Stimulated activated CD4-positive, alpha-beta T cell treated with anti-CD3 and anti-CD28 coated beads, Interleukin-4, amount 100 ng/mL, for 4 hours (primary cell): ENCODE results near the gene RAD54L.
A peak's percentile ranks its signal among the peaks of the same experiment; 100 is the strongest.
"Not testable (repeated sequence)": the region's sequence is repeated elsewhere in the genome, so short reads cannot be mapped to it uniquely, and the experiment has no call there.

ENCODE experiments used
- DNase-seq, 2 experiments: peaks; one replicate each; pipeline ENCODE4 v3.0.0-alpha.2; 2020

The RAD54L gene

DNA sequence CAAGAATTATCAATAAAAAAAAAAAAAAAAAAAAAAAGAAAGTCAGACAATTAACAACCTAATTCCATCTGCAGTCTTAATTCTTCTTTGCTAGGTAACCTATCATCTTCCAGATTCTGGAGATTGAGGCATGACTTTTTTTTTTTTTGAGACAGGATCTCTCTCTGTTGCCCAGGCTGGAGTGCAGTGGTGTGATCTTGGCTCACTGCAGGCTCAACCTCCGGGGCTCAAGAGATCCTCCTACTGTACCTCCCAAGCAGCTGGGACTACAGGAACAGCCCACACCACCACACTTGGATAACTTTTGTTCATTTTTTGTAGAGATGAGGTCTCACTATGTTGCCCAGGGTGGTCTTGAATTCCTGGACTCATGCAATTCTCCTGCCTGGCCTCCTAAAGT is 4.6 kb upstream of the RAD54L start:
- DNase-seq, result no peak

DNA sequence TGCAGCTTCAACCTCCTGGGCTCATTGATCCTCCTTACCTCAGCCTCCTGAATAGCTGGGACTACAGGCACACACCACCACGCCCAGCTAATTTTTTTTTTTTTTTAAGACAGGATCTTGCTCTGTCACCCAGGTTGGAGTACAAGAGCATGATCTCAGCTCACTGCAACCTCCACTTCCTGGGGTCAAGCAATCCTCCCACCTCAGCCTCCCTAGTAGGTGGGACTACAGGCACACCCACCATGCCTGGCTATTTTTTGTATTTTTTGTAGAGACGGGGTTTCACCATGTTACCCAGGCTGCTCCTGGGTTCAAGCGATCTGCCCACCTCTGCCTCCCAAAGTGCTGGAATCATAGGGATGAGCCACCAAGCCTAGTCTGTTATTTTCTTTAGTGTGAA is 3.7 kb upstream of the RAD54L start:
- DNase-seq, result not testable (repeated sequence)

DNA sequence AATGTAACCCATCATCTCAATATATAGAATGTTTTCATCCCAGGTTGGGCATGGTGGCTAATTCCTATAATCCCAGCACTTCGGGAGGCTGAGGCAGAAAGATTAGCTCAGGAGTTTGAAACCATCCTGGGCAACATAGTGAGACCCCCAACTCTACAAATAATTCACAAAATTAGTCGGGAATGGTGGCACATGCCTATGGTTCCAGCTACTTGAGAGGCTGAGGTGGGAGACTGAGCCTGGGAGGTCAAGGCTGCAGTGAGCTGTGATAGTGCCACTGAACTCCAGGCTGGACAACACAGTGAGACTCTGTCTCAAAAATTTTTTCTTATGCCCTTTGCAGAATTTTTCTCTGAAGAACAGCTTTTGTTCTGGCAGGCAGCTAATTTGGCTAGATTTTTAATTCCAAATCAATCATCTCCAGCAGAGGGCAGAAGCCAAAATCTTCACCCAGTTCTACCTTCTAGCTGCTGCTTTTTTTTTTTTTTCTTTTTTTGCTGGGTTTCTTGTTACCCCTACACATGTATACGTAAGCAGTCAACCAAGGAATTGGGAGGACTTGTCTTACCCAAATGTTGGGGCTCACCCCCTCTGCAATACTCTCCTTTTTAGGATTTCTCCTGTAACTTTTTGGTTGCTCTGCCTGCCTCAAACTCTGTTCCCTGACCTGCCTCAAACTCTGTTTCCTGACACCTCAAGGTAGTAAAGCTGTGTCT is 2.7 kb upstream of the RAD54L start:
- DNase-seq, result no peak

DNA sequence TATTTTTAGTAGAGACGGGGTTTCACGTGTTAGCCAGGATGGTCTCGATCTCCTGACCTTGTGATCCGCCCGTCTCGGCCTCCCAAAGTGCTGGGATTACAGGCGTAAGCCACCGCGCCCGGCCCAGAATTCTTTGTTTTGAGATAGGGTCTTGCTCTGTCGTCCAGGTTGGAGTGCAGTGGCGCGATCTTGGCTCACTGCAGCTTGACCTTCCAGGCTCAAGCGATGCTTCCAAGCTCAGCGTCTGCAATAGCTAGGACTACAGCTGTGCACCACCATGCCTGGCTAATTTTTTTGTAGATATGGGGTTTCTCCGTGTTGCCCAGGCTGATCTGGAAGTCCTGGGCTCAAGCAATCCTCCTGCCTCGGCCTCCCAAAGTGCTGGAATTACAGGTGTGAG is 1.4 kb upstream of the RAD54L start:
- not testable (repeated sequence) for DNase-seq

GRCh38 chr1:46246548-46247435 is 771 bp upstream of the RAD54L start:
- DNase-seq, result peak; percentile 45 to 67

DNA sequence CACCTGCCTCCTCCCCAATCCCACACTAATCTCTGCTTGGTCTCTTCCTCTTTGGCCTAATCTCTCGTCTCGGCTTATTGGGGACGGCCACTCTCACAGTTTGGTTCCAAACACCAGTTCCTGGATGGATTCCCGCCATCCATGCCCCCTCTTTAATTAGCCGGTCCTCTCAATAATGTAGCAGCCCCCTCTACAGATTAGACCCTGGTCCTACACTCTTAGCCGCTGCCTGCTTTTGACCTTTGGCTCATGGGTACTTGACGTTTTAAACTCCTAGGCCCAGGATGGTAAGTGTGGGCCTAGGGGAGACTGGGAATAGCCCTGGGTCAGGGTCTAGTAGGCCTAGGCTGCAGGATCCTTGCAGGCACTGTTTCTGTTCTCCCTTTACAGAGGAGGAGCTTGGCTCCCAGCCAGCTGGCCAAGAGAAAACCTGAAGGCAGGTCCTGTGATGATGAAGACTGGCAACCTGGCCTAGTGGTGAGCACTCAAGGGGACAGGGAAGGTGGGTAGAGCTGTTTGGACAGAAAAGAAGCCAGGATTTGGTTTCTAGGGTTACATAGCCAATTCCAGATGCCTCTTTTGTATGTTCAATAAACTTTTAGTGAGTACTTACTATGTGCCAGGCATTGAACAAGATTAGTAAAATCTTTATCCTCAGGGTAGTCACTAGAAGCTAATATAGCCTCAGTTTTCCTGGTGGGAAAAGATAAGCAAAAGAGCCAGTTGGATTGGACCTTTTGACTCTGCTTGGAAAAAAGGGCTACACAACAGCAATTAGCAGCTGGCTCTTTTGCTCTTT is 758 bp downstream of the RAD54L start:
- no peak for DNase-seq

GRCh38 chr1:46254668-46255067 is 7.1 kb downstream of the RAD54L start:
- DNase-seq, result no peak

DNA sequence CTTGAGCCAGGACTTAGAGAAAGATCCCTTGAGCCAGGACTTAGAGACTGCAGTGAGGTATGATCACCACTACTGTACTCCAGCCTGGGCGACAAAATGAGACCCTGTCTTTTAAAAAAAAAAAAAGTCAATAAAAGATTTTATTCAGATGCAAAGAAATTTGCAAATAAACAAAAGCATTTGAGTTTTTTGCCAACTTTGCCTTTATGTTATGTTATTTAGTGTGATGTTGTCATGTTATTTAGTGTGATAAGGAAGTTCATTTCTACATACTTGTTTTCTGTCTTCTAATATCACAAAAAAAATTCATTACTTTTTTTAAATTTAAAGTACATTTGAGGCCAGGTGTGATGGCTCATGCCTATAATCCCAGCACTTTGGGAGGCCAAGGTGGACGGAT is 9.0 kb downstream of the RAD54L start:
- no peak for DNase-seq

DNA sequence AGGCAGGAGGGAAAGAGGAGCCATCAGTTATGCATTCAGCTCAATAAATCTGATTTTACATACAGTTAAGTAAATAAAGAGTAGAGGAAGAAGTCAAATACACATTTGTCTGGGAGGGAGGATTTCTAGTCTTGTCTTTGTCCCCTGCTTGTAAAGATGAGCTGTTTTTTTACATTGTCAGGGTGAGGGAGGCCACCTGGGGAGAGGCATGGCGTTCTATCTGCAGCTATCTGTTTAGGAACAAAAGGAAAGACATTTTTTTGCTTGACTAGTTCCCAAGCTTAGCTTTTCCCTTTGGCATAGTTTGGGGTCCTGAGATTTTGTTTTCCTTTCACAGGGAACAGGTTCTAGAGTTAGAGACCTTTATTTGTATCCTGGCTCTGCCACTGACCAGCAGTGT is 14.9 kb downstream of the RAD54L start:
- no peak for DNase-seq

DNA sequence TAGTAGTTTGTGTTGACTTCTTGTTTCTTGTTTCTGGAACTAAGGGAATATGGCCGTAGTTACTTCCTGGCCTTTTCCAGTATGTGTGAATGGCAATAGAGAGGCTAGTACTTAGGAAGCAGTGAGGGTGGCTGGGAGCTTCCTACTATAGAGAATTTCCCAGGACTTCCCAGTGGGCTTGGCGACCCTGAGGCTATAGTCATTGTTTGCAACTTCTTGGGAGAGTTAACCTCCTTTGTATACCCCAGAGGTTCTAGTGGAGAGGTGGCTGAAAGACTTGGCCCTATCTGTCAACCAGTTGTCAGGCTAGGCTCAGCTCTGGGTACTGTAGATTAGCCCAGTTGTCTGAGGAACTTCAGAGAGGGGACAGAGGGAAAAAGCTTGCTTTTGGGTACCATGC is 15.6 kb downstream of the RAD54L start:
- DNase-seq, result no peak

GRCh38 chr1:46268578-46268977 is 21.0 kb downstream of the RAD54L start:
- no peak for DNase-seq

GRCh38 chr1:46274225-46275029 is 26.9 kb downstream of the RAD54L start:
- DNase-seq, result no peak

DNA sequence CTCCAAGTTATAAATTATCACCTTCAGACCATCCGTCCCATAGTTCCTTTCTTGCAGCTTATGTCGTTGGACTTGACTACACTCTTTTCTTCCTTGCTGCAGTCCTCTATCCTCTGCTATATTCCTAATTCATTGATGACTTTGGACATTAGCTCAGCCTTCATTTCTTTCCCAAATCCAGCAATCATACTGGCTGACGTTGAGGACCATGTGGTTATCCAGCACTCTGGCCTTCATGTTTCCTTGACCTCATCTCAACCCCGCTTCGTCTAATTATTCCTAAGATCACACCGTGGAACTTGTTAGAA is 27.4 kb downstream of the RAD54L start:
- DNase-seq, result no peak

DNA sequence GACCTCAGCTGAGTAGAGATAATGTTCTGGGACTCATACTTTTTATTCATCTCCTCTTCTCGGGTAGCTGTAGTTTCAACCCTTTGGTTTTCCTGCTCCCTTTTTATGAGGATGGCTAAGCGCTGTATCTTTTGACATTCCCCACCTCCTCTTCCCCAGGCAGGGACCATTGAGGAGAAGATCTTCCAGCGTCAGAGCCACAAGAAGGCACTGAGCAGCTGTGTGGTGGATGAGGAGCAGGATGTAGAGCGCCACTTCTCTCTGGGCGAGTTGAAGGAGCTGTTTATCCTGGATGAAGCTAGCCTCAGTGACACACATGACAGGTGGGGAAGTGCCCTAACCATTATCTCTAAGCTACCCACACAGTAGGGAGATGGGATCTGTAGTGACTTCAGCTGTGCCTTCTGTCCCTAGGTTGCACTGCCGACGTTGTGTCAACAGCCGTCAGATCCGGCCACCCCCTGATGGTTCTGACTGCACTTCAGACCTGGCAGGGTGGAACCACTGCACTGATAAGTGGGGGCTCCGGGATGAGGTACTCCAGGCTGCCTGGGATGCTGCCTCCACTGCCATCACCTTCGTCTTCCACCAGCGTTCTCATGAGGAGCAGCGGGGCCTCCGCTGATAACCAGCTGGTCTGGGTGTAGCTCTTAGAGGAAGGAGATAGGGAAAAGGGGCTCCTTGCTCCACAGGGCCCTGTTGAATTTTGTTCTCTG is 30.3 kb downstream of the RAD54L start:
- DNase-seq, result no peak

DNA sequence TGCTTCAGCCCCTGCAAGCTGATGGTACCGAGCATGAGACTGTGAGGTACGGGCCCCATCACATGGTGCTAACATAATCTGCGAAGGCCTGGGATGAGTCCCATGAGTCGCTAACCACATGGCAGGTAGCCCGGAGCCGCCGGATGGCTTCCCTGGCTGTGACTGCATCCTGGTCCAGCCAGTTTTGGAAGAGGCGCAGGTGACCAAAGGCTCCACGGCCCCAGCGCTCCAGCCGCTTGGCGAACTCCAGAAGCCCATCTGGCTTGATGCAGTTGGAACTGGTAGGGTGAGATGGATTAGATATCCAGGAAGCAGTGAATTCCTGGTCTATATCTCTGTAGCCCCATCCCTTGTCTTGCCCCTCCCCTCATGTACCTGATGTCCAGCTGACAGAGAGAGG is 31.2 kb downstream of the RAD54L start:
- no peak for DNase-seq

- DNase-seq, result no peak
These were observed 32.5 kb downstream of the RAD54L start for GRCh38 chr1:46280092-46280491.

- no peak for DNase-seq
These were observed 33.5 kb downstream of the RAD54L start for GRCh38 chr1:46281021-46281420.

DNA sequence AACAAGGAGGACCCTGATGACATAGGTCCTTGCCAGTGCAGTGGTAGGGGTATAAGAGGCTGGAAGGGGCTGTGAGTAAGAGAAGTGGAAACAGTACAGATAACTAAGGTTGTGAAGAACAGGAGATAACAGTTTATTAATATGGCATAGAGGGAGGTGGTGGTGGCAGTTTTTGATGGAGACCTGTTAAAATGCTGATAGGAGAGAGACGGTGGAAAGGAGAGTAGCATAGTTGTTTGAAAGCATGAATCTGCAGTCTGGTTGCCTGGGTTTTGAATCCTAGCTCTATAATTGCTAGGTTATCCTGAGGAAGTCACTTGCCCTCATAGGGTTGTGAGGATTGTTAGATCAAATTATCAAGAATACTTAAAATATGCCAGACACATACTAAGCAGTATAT is 36.5 kb downstream of the RAD54L start:
- no peak for DNase-seq

- no peak for DNase-seq
These were observed 37.3 kb downstream of the RAD54L start for GRCh38 chr1:46284597-46285564.

- DNase-seq, result peak in 1 of 2 experiments; percentile 19
These were observed 38.3 kb downstream of the RAD54L start for GRCh38 chr1:46285730-46286477.
